Measurements from ENCODE around the gene CHTF8. TPM values are rescaled to one million over a fixed set of nuclear protein-coding genes. Genes with fewer than 3 reads are reported as not detected.
"Not testable (repeated sequence)": the region's sequence is repeated elsewhere in the genome, so short reads cannot be mapped to it uniquely, and the experiment has no call there.

The CHTF8 gene
- total RNA-seq, 1 donor from 2014 or later: 134 TPM

- TF ChIP-seq CTCF (IDR thresholded peaks at IDR 0.05): no peak
- Mint-ChIP-seq H3K27ac (no peak overlapping the region), H3K27me3 (no peaks in the 10 kb centered on the region), H3K4me1 (peaks cover 11% of the 10 kb centered on the region), H3K36me3 (ENCODE audit: low read depth) (peaks cover 75% of the 10 kb centered on the region), H3K9me3 (no peaks in the 10 kb centered on the region), H3K4me3 (no peak overlapping the region)
- POLR2A ChIA-PET: no interaction called here
- no peak for ATAC-seq (ENCODE audit: low read depth)
- DNase-seq: no peak
- CTCF ChIA-PET: interaction anchor here (1.0 to 1.3 kb wide), 2 partner anchors 14 to 122 kb away, joined by 3 read pairs; no protein-coding TSS in a partner anchor
- intact Hi-C loops (cut with micrococcal nuclease): no loop called here
Measured at GRCh38 chr16:69166221-69166833, 33.9 kb upstream of the CHTF8 start.

GRCh38 chr16:69165584-69165983 lies 33.2 kb upstream of the CHTF8 start:
- Mint-ChIP-seq H3K36me3 (ENCODE audit: low read depth) (peaks cover 82% of the 10 kb centered on the region), H3K27me3 (no peaks in the 10 kb centered on the region), H3K27ac (no peak overlapping the region), H3K9me3 (no peaks in the 10 kb centered on the region), H3K4me3 (no peak overlapping the region), H3K4me1 (peaks cover 4% of the 10 kb centered on the region)
- intact Hi-C loops (cut with micrococcal nuclease): no loop called here
- TF ChIP-seq CTCF (IDR thresholded peaks at IDR 0.05): no peak
- no peak for DNase-seq
- CTCF ChIA-PET: interaction anchor here (1.6 kb wide), 1 partner anchor 124 kb away, joined by 3 read pairs; no protein-coding TSS in a partner anchor
- POLR2A ChIA-PET: no interaction called here
- no peak for ATAC-seq (ENCODE audit: low read depth)

GRCh38 chr16:69160192-69160591 lies 27.8 kb upstream of the CHTF8 start:
- H3K27me3 Mint-ChIP-seq: no peaks in the 10 kb centered on the region
- DNase-seq: no peak
- no peaks in the 10 kb centered on the region for H3K9me3 Mint-ChIP-seq
- peaks cover 77% of the 10 kb centered on the region for H3K36me3 Mint-ChIP-seq (ENCODE audit: low read depth)
- H3K4me1 Mint-ChIP-seq: no peaks in the 10 kb centered on the region
- CTCF ChIA-PET: interaction anchor here (1.5 kb wide), 1 partner anchor 10 kb away, joined by 6 read pairs; no protein-coding TSS in a partner anchor
- no peak overlapping the region for H3K27ac Mint-ChIP-seq
- no peak for ATAC-seq (ENCODE audit: low read depth)
- POLR2A ChIA-PET: no interaction called here
- H3K4me3 Mint-ChIP-seq: no peak overlapping the region
- intact Hi-C loops (cut with micrococcal nuclease): no loop called here
- no peak for TF ChIP-seq CTCF (IDR thresholded peaks at IDR 0.05)

- TF ChIP-seq CTCF (IDR thresholded peaks at IDR 0.05): no peak
- ChIA-PET POLR2A (no interaction called here), CTCF (no interaction called here)
- Mint-ChIP-seq H3K27me3 (no peaks in the 10 kb centered on the region), H3K4me3 (no peak overlapping the region), H3K4me1 (no peaks in the 10 kb centered on the region), H3K9me3 (no peaks in the 10 kb centered on the region), H3K27ac (no peak overlapping the region), H3K36me3 (ENCODE audit: low read depth) (peaks cover 77% of the 10 kb centered on the region)
- intact Hi-C loops (cut with micrococcal nuclease): no loop called here
- ATAC-seq (ENCODE audit: low read depth) (no peak), DNase-seq (no peak)
Measured at GRCh38 chr16:69157196-69157595, 24.8 kb upstream of the CHTF8 start.

- H3K36me3 Mint-ChIP-seq (ENCODE audit: low read depth): peaks cover 70% of the 10 kb centered on the region
Measured at GRCh38 chr16:69150146-69150865, 17.9 kb upstream of the CHTF8 start.

GRCh38 chr16:69149621-69150020 lies 17.2 kb upstream of the CHTF8 start:
- H3K4me1 Mint-ChIP-seq; H3K27me3 Mint-ChIP-seq; DNase-seq; intact Hi-C loops (cut with micrococcal nuclease); H3K27ac Mint-ChIP-seq; ATAC-seq (ENCODE audit: low read depth); H3K4me3 Mint-ChIP-seq; H3K9me3 Mint-ChIP-seq: not testable (repeated sequence)
- ChIA-PET CTCF (interaction anchor here (1.0 to 8.0 kb wide), 8 partner anchors 9 to 136 kb away, joined by 4 to 163 read pairs (median 6); partner anchors contain the start of gene SNTB2), POLR2A (interaction anchor here (1.0 kb wide), 1 partner anchor 135 kb away, joined by 6 read pairs; no protein-coding TSS in a partner anchor)
- H3K36me3 Mint-ChIP-seq (ENCODE audit: low read depth): peaks cover 70% of the 10 kb centered on the region

More at GRCh38 chr16:69150146-69150865, 17.9 kb upstream of the CHTF8 start:
- ATAC-seq (ENCODE audit: low read depth): peak; percentile 64
- intact Hi-C loops (cut with micrococcal nuclease): no loop called here
- Mint-ChIP-seq H3K9me3 (no peaks in the 10 kb centered on the region), H3K4me1 (no peaks in the 10 kb centered on the region), H3K4me3 (no peak overlapping the region), H3K27me3 (no peaks in the 10 kb centered on the region), H3K27ac (no peak overlapping the region)
- TF ChIP-seq CTCF (IDR thresholded peaks at IDR 0.05): no peak
- no peak for DNase-seq
- POLR2A ChIA-PET: interaction anchor here (0.6 to 1.0 kb wide), 2 partner anchors 109 to 135 kb away, joined by 3 to 6 read pairs; no protein-coding TSS in a partner anchor
- CTCF ChIA-PET: interaction anchor here (0.7 to 8.0 kb wide), 10 partner anchors 8 to 136 kb away, joined by 3 to 163 read pairs (median 5); partner anchors contain the start of gene SNTB2

Data from activated B cell treated with CpG ODN at 0.5 μM for 24 hours (primary cell).